Lung microvascular endothelial cell (primary cell): ENCODE measurements around the gene MBD4. TPM values are rescaled to one million over a fixed set of nuclear protein-coding genes. Genes with fewer than 3 reads are reported as not detected.
A peak's percentile ranks its signal among the peaks of the same experiment; 100 is the strongest.
"Not testable (repeated sequence)": the region's sequence is repeated elsewhere in the genome, so short reads cannot be mapped to it uniquely, and the experiment has no call there.

ENCODE experiments used
- DNase-seq, 2 donors: peaks; one replicate each; pipeline versions ENCODE4 v3.0.0 to v3.0.0-alpha.2; 2010; ENCODE audit warnings: low read depth in 2 of 2
- total RNA-seq: library from RNA; depleted of rRNA; stranded (reverse); fragments of >200 nt; gene quantifications from 2 replicates; pipeline ENCODE4 v1.2.1, GENCODE V29; 2014

MBD4 gene
- total RNA-seq, 1 donor from 2014 or later, result 28.8 TPM

- DNase-seq, result peak in 1 of 2 donors; percentile 25
Observed at GRCh38 chr3:129412542-129413198, 27.1 kb downstream of the MBD4 start.

- DNase-seq, result no peak
Observed at GRCh38 chr3:129410971-129411370, 28.8 kb downstream of the MBD4 start.

GRCh38 chr3:129409541-129409940 lies 30.2 kb downstream of the MBD4 start:
- peak in 1 of 2 donors; percentile 72 for DNase-seq

GRCh38 chr3:129404610-129405009 lies 35.1 kb downstream of the MBD4 start:
- no peak for DNase-seq

GRCh38 chr3:129404130-129404529 lies 35.6 kb downstream of the MBD4 start:
- DNase-seq, result no peak

GRCh38 chr3:129403450-129403849 lies 36.3 kb downstream of the MBD4 start:
- no peak for DNase-seq

- no peak for DNase-seq
Observed at GRCh38 chr3:129402616-129403015, 37.1 kb downstream of the MBD4 start.

GRCh38 chr3:129402210-129402609 lies 37.5 kb downstream of the MBD4 start:
- no peak for DNase-seq

GRCh38 chr3:129399895-129400357 lies 39.8 kb downstream of the MBD4 start:
- DNase-seq, result no peak

- peak; percentile 95 to 96 for DNase-seq
Observed at GRCh38 chr3:129399145-129399894, 40.4 kb downstream of the MBD4 start.

GRCh38 chr3:129398803-129399144 lies 41.0 kb downstream of the MBD4 start:
- peak; percentile 46 to 53 for DNase-seq

GRCh38 chr3:129393760-129394564 lies 45.8 kb downstream of the MBD4 start:
- not testable (repeated sequence) for DNase-seq

GRCh38 chr3:129393271-129393670 lies 46.5 kb downstream of the MBD4 start:
- peak in 1 of 2 donors; percentile 36 for DNase-seq

- not testable (repeated sequence) for DNase-seq
Observed at GRCh38 chr3:129392106-129392887, 47.5 kb downstream of the MBD4 start.

GRCh38 chr3:129391583-129391982 lies 48.2 kb downstream of the MBD4 start:
- not testable (repeated sequence) for DNase-seq

GRCh38 chr3:129389572-129389937 lies 50.2 kb downstream of the MBD4 start:
- DNase-seq, result peak; percentile 36 to 54

- DNase-seq, result peak; percentile 80 to 81
Observed at GRCh38 chr3:129388791-129389571, 50.8 kb downstream of the MBD4 start.

GRCh38 chr3:129387487-129387886 lies 52.3 kb downstream of the MBD4 start:
- no peak for DNase-seq

GRCh38 chr3:129386984-129387383 lies 52.8 kb downstream of the MBD4 start:
- DNase-seq, result no peak

- DNase-seq, result not testable (repeated sequence)
Observed at GRCh38 chr3:129385507-129385906, 54.2 kb downstream of the MBD4 start.
